Measurements from ENCODE around the gene PRUNE2. TPM values are rescaled to one million over a fixed set of nuclear protein-coding genes. Genes with fewer than 3 reads are reported as not detected.

PRUNE2 gene
- polyA plus RNA-seq, 1 of the 3 experiments (the other 2 are of a cell fraction) = 13.0 TPM

DNA sequence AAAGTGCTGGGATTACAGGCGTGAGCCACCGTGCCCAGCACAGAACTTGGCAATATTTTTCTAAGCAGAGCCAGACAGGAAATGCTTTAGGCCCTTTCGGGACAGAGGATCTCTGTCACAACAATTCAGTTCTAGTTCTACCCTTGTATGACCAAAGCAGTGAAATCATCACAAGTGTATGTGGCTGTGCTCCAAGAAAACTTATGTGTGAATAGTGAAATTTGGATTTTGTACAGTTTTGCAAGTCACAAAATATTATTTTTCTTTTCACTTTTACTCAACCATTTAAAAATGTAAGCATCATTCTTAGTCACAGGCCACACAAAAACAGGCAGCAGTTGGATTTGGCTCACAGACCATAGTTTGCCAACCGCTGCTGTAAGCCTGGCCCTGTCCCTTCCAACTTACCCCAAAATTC lies 20.4 kb upstream of the PRUNE2 start:
- no peaks in the 10 kb centered on the region for H3K79me2 ChIP-seq (ENCODE audit: insufficient read depth)
- H3F3A ChIP-seq (replicated peaks; ENCODE audit: insufficient read depth) = peaks cover 34% of the 10 kb centered on the region
- POLR2A ChIA-PET = no interaction called here
- CTCF ChIA-PET = no interaction called here
- WGBS (ENCODE audit: low lambda C conversion rate) = 14% methylated on average over 4 of the region's 4 CpGs
- no peak overlapping the region for H3K4me3 ChIP-seq (ENCODE audit: low read depth in 2 of 2, low read length in 1 of 2)
- H3K9me2 ChIP-seq = no peaks in the 10 kb centered on the region
- no peak overlapping the region for H2AFZ ChIP-seq (ENCODE audit: low read depth)
- H3K4me1 ChIP-seq (ENCODE audit: control insufficient read depth in 1 of 2, insufficient read depth in 2 of 2, low read depth in 1 of 2, low read length in 1 of 2) = peaks cover 0 to 17% of the 10 kb centered on the region in 2 experiments; a peak in 1 of 4 replicates
- H3K36me3 ChIP-seq (replicated peaks in 1 of 2; ENCODE audit: control insufficient read depth in 1 of 2, insufficient read depth in 2 of 2, low read length in 1 of 2) = no peaks in the 10 kb centered on the region
- H3K27ac ChIP-seq (ENCODE audit: low read depth in 2 of 2, low read length in 1 of 2) = peak overlapping the region in 1 of 2 experiments; percentile 79; a peak in 2 of 4 replicates
- H4K20me1 ChIP-seq (ENCODE audit: insufficient read depth) = no peaks in the 10 kb centered on the region
- no peak for DNase-seq
- peaks cover 6% of the 10 kb centered on the region; the same call in 1 of the 2 replicates for H3K9me3 ChIP-seq
- peak overlapping the region; percentile 41 for H3K4me2 ChIP-seq
- TF ChIP-seq RXRA (IDR thresholded peaks at IDR 0.05; ENCODE audit: borderline replicate concordance, low read depth) (0 out of 2 replicates have a peak, but pooled peaks have one; percentile 14), FOXJ3 (CRISPR knock-in tag; IDR thresholded peaks at IDR 0.05) (no peak), CHD2 (IDR thresholded peaks at IDR 0.05; ENCODE audit: low read length, partially characterized antibody) (no peak), TEAD4 (IDR thresholded peaks at IDR 0.05; ENCODE audit: borderline replicate concordance, insufficient read depth) (peak; percentile 63; the same call in 1 of the 2 replicates), FOSL2 (IDR thresholded peaks at IDR 0.05; ENCODE audit: borderline replicate concordance, low read depth) (peak; percentile 57; the same call in 1 of the 2 replicates), JUND (IDR thresholded peaks at IDR 0.05) (peak; percentile 60), EP300 (IDR thresholded peaks at IDR 0.05; ENCODE audit: borderline replicate concordance in 1 of 2, low read depth in 1 of 2, low read length in 1 of 2) (peak in 1 of 2 experiments; percentile 69; a peak in 1 of 4 replicates), EZH2phosphoT487 (IDR thresholded peaks at IDR 0.05; ENCODE audit: borderline replicate concordance, low read depth) (no peak), RCOR1 (IDR thresholded peaks at IDR 0.05; ENCODE audit: low read length) (no peak), GABPA (IDR thresholded peaks at IDR 0.05; ENCODE audit: low read depth) (no peak), NFIC (IDR thresholded peaks at IDR 0.05; ENCODE audit: borderline replicate concordance) (peak; percentile 81), TAF1 (IDR thresholded peaks at IDR 0.05; ENCODE audit: borderline replicate concordance, low read depth, low read length) (no peak), FOXM1 (IDR thresholded peaks at IDR 0.05; ENCODE audit: low read depth) (no peak)
- TF ChIP-seq, protein P1, sequence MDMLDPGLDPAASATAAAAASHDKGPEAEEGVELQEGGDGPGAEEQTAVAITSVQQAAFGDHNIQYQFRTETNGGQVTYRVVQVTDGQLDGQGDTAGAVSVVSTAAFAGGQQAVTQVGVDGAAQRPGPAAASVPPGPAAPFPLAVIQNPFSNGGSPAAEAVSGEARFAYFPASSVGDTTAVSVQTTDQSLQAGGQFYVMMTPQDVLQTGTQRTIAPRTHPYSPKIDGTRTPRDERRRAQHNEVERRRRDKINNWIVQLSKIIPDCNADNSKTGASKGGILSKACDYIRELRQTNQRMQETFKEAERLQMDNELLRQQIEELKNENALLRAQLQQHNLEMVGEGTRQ (IDR thresholded peaks at IDR 0.05; ENCODE audit: borderline replicate concordance, low read depth, low read length) = no peak
- TF ChIP-seq, protein P2, sequence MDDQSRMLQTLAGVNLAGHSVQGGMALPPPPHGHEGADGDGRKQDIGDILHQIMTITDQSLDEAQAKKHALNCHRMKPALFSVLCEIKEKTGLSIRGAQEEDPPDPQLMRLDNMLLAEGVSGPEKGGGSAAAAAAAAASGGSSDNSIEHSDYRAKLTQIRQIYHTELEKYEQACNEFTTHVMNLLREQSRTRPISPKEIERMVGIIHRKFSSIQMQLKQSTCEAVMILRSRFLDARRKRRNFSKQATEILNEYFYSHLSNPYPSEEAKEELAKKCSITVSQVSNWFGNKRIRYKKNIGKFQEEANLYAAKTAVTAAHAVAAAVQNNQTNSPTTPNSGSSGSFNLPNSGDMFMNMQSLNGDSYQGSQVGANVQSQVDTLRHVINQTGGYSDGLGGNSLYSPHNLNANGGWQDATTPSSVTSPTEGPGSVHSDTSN (IDR thresholded peaks at IDR 0.05) = peak; percentile 63
- H3K27me3 ChIP-seq (ENCODE audit: insufficient read depth) = no peaks in the 10 kb centered on the region
- peak overlapping the region; percentile 44; the same call in 1 of the 2 replicates for H3K9ac ChIP-seq

DNA sequence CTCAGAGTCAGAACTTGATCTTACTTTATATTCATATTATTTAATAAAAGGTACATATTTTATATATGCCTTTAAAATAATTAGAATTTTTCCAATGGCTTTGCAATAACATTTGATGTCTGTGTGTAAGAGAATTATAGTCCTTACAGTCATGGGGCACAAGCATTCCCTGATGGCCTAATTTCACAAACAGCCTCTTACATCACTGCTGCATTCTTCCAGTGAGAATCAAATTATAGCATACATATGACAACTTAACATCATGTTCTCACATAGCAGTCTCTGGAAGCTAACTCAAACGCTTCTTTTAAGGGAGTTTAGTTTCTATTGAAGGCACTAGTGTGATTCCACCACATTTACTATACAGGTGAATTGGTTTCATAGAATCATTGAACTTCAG lies 15.3 kb upstream of the PRUNE2 start:
- Histone ChIP-seq H3K9ac (no peak overlapping the region), H3K27ac (ENCODE audit: low read depth in 2 of 2, low read length in 1 of 2) (no peak overlapping the region), H3K4me3 (ENCODE audit: low read depth in 2 of 2, low read length in 1 of 2) (no peak overlapping the region), H3F3A (replicated peaks; ENCODE audit: insufficient read depth) (peaks cover 9% of the 10 kb centered on the region), H3K9me2 (no peaks in the 10 kb centered on the region), H3K9me3 (peaks cover 6% of the 10 kb centered on the region; the same call in 1 of the 2 replicates), H2AFZ (ENCODE audit: low read depth) (no peak overlapping the region), H3K27me3 (ENCODE audit: insufficient read depth) (peaks cover 20% of the 10 kb centered on the region; the same call in 1 of the 2 replicates), H3K79me2 (ENCODE audit: insufficient read depth) (no peaks in the 10 kb centered on the region), H3K4me2 (no peak overlapping the region), H3K4me1 (ENCODE audit: control insufficient read depth in 1 of 2, insufficient read depth in 2 of 2, low read depth in 1 of 2, low read length in 1 of 2) (no peaks in the 10 kb centered on the region), H3K36me3 (replicated peaks in 1 of 2; ENCODE audit: control insufficient read depth in 1 of 2, insufficient read depth in 2 of 2, low read length in 1 of 2) (no peaks in the 10 kb centered on the region), H4K20me1 (ENCODE audit: insufficient read depth) (no peaks in the 10 kb centered on the region)
- ChIA-PET POLR2A (no interaction called here), CTCF (no interaction called here)
- no peak for DNase-seq
- 0% methylated on average over 1 of the region's 1 CpG for WGBS (ENCODE audit: low lambda C conversion rate)
- TF ChIP-seq ELF1 (IDR thresholded peaks at IDR 0.05) (no peak), FOXJ3 (CRISPR knock-in tag; IDR thresholded peaks at IDR 0.05) (no peak), RFX5 (IDR thresholded peaks at IDR 0.05; ENCODE audit: low read length) (no peak), FOSL2 (IDR thresholded peaks at IDR 0.05; ENCODE audit: borderline replicate concordance, low read depth) (no peak), YY1 (IDR thresholded peaks at IDR 0.05; ENCODE audit: low read depth) (no peak), SMC3 (IDR thresholded peaks at IDR 0.05; ENCODE audit: low read depth, low read length) (no peak), TAF1 (IDR thresholded peaks at IDR 0.05; ENCODE audit: borderline replicate concordance, low read depth, low read length) (no peak)
- TF ChIP-seq, protein P1 (IDR thresholded peaks at IDR 0.05; ENCODE audit: borderline replicate concordance, low read depth, low read length) = no peak
- TF ChIP-seq, protein P3, sequence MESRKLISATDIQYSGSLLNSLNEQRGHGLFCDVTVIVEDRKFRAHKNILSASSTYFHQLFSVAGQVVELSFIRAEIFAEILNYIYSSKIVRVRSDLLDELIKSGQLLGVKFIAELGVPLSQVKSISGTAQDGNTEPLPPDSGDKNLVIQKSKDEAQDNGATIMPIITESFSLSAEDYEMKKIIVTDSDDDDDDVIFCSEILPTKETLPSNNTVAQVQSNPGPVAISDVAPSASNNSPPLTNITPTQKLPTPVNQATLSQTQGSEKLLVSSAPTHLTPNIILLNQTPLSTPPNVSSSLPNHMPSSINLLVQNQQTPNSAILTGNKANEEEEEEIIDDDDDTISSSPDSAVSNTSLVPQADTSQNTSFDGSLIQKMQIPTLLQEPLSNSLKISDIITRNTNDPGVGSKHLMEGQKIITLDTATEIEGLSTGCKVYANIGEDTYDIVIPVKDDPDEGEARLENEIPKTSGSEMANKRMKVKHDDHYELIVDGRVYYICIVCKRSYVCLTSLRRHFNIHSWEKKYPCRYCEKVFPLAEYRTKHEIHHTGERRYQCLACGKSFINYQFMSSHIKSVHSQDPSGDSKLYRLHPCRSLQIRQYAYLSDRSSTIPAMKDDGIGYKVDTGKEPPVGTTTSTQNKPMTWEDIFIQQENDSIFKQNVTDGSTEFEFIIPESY (IDR thresholded peaks at IDR 0.05; ENCODE audit: borderline replicate concordance, low read depth) = no peak
